HG03558 (cell line): ENCODE data around the gene CBX2.
A peak's percentile ranks its signal among the peaks of the same experiment; 100 is the strongest.

Source experiments
- ATAC-seq: cut with Tn5 transposase; IDR thresholded peaks from one replicate; pipeline ENCODE4 v1.9.1; 2021; ENCODE audit warnings: moderate number of reproducible peaks; ENCODE audit not compliant: unreplicated experiment; ENCODE audit errors: extremely low read depth

CBX2 gene

DNA sequence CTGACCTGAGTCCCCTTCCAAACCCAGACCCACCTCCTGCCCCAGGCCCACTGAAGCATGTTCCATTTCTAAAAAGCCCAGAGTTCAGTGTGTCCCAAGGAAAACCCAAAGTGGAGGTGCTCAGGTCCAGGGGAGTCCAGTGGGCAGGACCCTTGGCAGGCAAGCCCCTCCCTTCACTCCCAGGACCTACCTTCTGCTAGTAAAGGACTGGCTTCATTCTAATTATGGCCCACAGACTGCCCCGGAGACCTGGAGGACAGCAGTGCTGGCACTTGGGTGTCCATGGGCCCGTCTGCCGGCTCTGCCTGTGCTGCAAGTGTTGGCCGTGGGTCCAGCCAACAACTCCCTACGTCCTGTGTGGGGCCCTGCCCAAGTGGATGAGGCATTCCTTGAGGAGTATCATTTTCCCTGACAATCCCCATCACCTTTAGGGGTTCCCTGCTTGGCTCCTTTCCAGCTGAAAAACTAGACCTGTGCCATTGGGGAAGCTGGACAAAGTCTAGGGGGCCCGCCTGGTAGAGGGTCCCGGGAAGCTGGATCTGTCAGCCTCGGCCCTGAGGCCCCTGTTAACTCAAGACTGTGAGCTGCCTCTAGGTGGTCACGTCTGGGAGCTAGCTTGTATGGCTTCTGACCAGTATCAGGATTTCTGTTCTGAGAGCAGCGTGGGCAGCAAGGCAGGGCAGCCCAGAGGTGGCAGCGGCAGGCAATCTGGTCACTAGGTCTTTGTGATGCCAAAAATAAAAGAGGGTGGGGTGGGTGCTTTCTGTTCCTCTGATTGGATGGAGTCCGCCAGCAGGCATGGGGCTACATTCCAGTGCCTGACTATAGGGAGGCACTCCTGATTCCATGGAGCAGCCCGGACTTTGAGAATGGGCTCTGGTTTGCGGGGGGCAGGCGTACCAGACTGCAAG is 8.2 kb downstream of the CBX2 start:
- ATAC-seq = no peak

GRCh38 chr17:79786930-79787643 is 9.1 kb downstream of the CBX2 start:
- ATAC-seq = no peak

GRCh38 chr17:79788455-79788854 is 10.5 kb downstream of the CBX2 start:
- ATAC-seq = no peak

- ATAC-seq = no peak
Observed at GRCh38 chr17:79788989-79789942, 11.3 kb downstream of the CBX2 start.

DNA sequence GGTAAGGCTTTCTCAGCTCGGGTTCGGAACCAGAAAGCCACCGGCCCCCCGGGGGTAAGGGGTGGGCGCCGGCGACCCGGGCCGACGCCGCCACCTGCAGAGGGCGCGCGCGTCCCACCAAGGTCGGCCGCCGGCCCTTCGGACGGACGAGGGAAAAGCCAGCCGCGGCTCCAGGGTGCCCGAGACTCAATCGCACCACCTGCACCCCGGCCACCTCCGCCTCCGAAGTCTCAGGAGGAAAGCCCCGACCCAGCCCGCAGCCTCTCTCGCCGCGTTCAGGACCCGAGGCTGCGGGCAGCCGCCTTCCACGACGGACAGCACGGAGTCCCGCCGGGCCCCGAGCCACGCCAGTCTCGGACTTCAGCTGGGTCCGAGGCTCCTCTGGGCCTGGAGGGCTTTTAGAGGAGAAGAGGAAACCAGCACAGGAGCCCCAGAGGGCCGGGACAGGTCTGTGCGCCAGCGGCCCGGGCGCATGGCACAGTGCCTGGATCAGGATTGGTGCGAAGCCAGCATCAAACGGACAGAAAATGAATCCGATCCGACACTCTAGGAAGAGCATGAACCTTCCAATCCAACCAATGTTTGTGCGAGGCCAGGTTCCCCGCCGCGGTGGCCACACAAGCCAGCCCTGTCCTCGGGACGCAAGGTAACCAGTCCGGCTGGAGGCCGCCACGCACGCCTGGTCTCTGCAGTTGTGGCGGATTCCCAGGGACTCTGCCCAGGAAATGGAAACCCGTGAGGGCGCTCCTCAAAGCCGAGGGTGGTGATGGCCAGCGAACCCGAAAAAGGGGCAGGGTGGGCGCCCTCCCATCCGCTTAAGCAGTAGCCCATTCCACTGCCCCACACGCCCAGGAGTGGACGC is 12.2 kb downstream of the CBX2 start:
- ATAC-seq = no peak

- ATAC-seq = no peak
Observed at GRCh38 chr17:79790805-79791734, 13.1 kb downstream of the CBX2 start.

DNA sequence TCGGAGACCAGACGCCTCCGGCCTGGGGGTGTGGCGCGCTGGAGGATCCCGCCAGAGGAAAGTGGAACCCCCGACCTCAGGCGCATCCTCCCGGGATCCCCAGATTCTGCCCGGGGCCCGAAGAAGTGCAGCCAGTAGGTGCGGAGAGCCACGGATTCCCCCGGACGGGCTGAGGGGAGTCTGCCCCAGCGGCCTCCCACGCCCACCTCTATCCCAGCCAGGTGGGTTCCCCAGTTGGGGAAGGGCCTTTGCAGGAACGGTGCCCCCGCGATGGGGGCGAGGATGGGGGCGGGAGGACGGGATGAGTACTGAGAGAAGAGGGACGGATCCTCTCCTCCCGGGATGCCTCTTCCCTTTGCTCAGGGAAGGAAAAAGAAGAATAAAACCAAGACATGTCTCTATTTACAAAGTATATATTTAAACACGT is 13.8 kb downstream of the CBX2 start:
- no peak for ATAC-seq

DNA sequence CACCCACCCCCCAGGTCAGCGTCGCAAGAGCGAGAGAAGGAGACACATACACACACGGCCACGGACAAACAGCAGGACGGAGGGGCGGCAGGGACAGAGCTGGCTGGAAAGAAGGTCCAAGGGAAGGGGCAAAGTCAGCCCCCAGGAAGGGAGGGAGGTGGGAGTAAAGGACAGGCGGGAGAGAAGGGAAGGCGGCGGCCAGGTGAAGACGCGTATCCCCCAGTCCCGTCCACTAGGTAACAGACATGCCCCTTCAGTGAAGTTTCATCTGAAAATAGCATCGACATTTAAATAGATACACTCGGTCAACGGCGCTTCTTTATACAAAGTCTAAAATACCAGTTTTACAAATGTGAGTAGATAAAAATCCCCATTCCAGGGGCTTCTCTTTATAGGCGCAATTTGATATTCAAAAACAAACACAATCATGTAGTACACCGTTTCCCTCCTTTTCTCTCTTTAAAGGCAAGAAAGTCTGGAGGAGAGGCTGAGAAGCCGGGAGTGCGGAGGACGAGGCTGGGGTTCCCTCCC is 14.5 kb downstream of the CBX2 start:
- ATAC-seq = no peak

DNA sequence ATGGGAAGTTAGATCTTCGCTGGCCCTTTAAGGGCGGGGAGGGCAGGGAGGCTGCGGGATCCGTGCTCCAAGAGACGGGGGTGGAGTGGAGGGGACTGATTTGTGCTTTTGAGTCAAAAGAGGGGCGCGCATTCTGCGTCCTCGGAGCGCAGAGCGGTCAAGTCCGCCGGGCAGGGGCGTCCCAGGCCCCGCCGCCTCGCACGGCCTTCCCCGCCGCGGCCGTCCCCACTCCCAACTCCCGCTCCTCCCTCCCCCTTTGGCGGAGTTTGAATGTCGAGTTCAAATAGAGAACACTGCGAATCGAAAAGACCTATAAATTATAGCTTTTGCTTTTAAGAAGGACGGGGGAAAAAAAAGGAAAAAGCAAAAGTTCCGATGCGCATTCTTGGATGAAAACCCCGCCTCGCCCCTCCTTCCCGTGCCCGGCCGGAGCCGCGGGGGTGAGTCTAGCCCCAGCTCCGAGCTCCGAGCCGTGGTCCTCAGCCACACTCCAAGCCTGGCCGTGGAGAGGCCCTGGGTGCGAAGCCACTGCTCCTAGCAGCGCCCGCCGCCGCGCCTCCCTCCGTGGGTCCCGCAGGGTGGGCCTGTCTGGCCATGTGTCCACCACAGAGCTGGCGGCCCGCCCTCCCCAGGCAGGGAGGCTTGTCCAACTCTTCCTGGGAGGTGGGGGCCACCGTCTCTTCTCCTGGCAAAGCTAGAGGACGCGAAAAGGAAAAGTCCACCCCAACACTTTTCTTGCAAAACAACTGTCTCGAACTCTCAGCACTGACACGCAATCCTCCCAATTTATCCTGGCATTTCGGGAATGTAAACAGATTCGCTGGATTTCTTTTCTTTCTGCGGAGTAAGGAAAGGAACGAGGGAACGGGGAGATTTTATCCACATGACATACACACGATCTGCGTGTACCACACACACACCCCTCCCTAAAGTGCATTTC is 15.3 kb downstream of the CBX2 start:
- no peak for ATAC-seq

GRCh38 chr17:79793924-79794304 is 16.0 kb downstream of the CBX2 start:
- ATAC-seq = no peak

- no peak for ATAC-seq
Observed at GRCh38 chr17:79794659-79795511, 16.9 kb downstream of the CBX2 start.

- ATAC-seq = no peak
Observed at GRCh38 chr17:79795795-79796443, 18.0 kb downstream of the CBX2 start.

GRCh38 chr17:79796444-79796762 is 18.5 kb downstream of the CBX2 start:
- ATAC-seq = no peak

- peak; percentile 76 for ATAC-seq
Observed at GRCh38 chr17:79796763-79797491, 19.0 kb downstream of the CBX2 start, which contains the start of gene CBX8. Gene CBX8, minus strand, starts transcription at chr17:79797077. Its CDS starts 79 bp downstream, at chr17:79796998.
